GM21528 (cell line): Measurements from ENCODE around the gene DDX56.

Source experiments
- ATAC-seq: cut with Tn5 transposase; IDR thresholded peaks from one replicate; pipeline ENCODE4 v1.9.1; 2021; ENCODE audit warnings: mild to moderate bottlenecking, moderate library complexity; ENCODE audit not compliant: unreplicated experiment, low FRiP score

Gene DDX56, protein sequence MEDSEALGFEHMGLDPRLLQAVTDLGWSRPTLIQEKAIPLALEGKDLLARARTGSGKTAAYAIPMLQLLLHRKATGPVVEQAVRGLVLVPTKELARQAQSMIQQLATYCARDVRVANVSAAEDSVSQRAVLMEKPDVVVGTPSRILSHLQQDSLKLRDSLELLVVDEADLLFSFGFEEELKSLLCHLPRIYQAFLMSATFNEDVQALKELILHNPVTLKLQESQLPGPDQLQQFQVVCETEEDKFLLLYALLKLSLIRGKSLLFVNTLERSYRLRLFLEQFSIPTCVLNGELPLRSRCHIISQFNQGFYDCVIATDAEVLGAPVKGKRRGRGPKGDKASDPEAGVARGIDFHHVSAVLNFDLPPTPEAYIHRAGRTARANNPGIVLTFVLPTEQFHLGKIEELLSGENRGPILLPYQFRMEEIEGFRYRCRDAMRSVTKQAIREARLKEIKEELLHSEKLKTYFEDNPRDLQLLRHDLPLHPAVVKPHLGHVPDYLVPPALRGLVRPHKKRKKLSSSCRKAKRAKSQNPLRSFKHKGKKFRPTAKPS

DNA sequence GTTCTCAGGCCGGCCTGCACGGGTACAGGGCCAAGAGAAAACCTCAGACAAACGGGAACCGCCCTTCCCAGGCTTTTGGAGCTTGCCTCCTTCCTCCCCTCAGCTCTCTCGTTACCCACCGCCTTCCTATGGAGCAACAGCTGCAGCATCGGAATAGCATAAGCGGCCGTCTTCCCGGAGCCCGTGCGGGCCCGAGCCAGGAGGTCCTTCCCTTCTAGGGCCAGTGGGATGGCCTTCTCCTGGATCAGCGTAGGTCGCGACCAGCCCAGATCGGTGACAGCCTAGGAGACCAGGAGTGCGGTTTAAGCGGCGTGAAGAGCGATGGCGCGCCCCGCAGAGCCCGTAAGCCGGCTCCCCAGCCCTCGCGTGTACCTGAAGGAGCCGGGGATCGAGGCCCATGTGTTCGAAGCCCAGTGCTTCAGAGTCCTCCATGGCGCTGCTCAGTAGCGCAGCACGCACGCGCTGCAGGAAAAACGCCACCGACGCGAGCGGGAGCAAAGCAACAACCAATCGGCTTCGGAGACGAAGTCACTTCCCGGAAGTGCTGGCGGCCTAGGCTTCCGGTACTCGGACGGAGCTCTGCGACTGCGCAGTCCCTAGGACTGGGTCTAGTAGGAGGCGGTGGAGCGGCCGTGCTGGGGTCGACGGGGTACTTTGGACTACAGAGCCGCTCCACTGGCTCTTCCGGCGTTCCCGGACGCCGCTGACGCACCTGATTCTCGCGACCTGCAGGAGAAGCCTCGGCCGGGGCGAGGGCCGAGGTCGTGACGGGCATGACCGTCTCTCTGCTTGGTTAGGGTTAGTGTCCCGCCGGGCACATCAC, at the start of gene DDX56:
Gene DDX56 (minus strand): TSS at position 445 of the 823 bp plus-strand sequence. CDS start 13 bp downstream, at position 432.
- ATAC-seq: peak; percentile 93

DNA sequence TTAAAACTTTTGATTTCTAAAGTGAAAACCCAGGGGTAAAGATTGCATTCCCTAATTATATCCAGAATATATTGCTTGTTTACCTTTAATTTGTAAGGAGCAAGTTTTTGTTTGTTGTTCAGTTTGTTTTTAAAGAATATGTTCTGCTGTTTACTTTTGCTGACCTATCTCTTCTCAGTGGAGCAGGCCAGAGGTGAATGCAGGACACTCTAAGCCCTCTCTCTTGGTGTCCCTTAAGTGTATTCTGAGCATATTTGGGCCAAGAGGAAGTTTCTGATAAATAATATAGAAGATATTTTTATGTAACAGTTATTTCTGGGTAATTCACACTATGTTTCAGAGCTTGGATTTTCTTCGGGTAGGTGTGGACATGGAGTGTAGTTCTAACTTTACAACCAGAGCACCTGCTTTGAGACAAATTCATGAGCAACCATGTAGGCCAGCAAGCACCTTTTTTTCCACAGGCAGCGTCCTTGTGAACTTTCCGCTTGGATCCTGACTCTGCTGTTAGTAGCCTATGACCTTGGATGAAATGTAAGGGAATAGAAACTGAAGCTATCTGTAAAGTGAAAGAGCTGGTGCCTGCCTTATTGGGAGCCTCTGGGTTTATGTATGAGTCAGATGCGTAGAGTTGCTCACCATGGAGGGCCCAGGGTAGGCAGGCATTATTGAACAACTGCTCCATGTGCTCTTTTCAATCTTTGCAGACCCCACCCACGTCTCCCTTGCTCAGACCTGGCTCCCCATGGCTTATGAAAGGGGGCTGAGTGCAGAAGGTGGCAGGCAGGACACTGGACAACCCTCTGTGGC, 48.8 kb upstream of the DDX56 start:
- ATAC-seq: no peak

DNA sequence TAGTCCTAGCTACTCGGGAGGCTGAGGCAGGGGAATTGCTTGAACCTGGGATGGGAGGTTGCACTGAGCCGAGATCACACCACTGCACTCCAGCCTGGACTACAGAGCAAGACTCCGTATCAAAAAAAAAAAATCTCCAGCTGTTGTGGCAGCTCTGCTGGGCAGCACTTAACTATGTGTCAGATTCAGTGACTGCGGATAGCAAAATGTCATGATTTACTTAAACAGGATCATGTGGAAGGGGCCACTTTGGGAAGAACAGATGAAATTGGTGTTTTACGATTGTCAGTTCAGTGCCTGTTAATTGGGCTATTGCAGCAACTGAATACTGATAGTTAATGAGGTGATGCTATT, 48.0 kb upstream of the DDX56 start:
- ATAC-seq: no peak

DNA sequence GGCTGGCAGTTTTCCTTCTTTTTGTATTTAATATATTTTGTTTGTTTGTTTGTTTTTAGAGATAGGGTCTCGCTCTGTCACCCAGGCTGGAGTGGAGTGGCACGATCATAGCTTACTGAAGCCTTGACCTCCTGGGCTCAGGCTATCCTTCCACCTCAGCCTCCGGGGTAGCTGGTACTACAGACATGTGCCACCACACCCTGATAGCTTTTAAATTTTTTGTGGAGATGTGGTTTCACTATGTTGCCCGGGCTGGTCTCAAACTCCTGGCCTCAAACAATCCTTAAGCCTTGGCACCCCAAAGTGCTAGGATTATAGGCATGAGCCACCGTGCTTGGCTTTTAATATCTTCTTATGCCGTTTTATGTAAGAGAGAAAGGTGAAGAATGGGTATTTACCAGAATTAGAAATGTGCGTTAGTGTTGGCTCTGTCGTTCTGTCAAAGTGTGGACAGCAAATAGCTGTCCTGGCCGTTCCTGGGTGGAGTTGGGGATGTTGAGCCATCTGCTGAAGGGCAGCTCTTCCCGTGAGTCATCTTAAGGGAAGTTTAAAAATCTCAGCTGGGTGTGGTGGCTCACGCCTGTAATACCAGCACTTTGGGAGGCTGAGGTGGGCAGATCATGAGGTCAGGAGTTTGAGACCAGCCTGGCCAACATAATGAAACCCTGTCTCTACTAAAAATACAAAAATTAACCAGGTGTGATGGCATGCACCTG, 47.5 kb upstream of the DDX56 start:
- ATAC-seq: no peak

DNA sequence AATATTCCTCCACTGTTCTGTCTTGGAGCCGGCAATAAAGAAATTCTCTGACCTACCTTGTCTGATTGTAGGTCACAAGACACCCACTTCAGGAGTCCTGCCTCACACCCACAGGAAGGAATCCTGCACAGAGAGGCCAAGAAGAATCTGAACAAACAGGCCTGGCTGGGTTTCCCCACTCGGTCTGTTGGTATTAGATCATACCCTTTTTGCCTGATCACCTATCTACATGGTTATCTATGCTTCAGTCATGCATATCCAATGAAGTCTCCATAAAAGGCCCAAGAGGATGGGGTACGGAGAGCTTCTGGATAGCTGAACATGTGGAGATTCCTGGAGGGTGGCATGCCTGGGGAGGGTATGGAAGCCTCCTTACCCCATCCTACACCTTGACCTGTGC, 45.0 kb upstream of the DDX56 start:
- ATAC-seq: no peak

DNA sequence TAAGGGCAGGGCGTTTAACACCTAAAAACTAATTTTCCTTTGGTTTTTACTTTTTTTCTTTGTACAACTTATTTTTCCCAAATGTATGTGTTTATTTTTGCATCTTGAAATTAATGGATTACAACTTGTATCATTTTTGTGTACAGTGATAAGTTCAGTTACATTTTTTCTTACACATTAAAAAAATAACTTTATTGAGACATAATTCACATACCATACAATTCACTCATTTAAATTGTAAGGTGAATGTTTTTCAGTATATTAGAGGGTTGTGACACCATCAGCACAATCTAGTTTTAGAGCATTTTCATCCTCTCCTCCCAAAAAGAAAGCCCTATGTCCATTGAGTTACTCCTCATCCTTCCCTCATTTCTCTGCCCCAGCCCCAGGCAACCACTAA, 44.3 kb upstream of the DDX56 start:
- no peak for ATAC-seq

DNA sequence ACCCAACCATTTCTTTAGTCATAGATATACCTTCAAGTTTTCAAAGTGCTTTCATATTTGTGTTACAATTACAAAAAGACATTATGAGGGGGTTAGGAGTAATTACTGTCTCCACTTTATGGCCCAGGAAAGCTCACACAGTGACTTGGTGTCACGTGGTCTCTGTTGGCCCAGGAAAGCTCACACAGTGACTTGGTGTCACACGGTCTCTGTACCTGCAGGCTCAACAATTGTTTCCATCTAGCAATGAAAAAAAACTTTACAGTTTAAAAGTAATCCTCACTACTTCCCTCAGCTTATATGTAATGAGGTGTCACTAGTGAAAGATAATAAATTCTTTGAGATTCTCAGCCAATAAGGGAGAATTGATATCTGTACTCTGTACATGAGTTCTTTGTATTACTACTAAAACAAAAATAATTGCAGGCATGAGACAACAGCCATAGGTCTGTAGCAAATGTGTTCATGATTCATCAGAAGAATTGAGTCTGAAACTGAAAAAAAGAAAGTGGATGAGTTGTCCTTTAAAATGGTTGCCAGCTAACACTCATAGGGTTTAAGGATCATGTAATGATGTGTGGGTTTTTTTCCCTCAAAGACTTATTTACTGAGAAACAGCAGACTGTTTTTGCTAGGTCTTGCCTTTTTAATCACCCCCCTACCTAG, 43.6 kb upstream of the DDX56 start:
- ATAC-seq: no peak

DNA sequence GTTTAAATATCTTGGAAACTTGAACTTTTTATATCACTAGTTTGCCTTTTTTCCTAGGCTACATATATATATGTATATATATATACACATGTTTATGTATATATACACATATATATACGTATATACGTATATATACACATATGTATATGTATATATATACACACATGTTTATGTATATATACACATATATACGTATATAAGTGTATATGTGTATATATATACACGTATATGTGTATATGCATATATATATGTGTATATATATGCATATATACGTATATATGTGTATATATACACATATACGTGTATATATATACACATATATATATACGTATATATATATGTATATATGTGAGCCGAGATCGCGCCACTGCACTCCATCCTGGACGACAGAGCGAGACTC, 42.8 kb upstream of the DDX56 start:
- no peak for ATAC-seq

DNA sequence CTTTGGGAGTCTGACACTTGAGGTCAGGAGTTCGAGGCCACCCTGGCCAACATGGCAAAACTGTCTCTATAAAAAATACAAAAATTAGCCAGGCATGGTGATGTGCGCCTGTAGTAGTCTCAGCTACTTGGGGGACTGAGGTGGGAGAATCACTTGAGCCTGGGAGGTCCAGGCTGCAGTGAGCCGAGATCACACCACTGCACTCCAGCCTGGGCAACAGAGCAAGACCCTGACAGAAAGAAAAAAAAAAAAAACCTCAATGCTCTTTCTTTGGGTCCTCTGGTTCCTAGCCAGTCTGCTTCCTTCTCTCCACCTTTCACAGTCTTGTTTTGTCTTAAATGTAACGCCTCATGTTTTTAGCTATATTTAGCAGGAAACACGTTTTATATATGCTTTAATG, 42.1 kb upstream of the DDX56 start:
- no peak for ATAC-seq

DNA sequence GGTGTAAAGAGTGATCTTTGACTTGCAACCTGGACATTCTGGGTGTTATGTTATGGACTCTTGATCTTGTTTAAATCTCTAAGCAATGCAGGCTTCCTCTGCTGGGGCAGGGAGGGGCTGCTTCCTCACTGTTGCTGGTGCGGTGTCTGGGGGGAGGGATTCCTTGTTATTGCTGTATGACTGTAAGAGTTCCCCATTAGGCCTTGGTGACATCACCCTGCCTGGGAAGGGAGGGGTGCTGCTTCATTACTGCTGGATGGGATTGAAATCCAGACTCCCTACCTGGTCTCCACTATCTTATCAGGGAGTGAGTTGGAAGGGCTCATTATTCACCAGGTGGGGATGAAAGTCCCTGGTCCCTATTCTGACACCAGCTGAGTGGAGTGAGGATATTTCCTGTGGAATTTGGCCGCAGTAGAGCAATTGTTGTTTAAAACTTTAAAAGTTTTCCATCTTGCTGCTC, 41.5 kb upstream of the DDX56 start:
- ATAC-seq: no peak

DNA sequence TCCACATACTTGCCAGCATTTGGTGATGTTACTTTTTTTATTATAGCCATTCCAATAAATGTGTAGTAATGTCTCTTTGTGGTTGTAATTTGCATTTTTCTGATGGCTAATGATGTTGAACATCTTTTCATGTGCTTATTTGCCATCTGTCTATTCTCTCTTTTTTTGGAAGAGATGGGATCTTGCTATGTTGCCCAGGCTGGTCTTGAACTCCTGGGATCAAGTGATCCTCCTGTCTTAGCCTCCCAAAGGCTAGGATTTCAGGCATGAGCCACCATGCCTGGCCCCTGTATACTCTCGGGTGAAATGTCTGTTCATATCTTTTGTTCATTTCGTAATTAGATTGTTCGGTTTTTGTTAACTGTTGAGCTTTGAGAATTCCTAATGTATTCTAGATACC, 36.1 kb upstream of the DDX56 start:
- no peak for ATAC-seq

DNA sequence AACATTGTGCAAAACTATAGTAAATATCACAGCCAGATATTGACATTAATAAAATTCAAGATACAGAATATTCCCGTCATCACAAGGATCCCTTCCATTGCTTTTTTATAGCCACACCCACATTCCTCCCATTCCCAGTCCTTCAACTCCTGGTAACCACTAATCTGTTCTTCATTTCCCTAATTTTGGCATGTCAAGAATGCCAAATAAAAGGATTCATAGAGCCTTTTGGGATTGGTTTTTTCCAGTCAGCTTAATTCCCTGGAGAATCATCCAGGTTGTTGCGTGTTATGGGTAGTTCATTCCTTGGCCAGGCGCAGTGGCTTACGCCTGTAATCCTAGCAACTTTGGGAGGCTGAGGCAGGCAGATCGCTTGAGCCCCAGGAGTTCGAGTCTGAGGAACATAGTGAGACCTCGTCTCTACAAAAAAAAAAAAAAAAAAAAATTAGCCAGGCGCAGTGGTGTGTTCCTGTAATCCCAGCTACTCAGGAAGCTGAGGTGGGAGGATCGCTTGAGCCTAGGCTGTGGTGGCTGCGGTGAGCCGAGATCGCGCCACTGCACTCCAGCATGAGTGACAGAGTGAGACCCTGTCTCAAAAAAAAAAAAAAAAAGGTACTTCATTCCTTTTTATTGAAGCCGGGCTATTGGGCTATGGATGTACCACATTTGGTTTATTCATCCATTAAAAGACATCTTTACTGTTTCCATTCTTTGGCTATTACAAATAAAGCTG, 35.4 kb upstream of the DDX56 start:
- no peak for ATAC-seq

DNA sequence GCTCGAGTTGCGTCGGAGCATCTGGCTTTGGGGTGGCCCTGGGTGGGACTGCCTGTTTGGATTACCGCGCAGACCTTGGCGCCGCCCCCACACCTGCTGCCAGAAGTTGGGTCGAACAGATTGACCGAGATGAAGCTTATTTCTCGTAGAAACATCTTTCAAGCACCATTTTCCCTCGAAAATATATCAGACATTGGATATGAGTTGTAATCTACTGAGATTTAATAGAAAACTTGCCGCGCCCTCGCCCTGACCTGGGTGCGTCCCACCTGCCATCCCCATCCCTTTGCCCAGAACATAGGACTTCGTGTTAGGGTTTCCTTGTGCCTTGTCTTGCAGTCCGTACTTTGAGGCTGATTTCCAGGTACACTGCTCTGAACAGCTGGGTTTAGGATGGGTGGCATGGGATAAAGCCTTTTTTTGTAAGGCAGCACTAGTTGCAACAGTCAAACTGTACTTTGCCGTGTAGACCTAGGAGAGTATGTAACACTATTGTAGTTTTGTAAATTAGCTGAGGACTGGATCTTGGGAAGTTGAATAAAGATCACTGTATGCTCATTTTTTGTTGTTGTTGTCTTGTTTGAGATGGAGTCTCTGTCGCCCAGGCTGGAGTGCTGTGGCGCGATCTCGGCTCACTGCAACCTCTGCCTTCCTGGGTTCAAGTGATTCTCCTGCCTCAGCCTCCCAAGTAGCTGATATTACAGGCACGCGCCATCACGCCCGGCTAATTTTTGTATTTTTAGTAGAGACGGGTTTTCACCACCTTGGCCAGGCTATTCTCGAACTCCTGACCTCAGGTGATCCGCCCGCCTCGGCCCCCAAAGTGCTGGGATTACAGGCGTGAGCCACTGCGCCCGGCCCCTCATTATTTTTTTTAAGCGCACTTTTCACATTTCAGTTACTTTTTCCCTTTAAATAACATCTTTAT, 33.7 kb upstream of the DDX56 start:
- peak; percentile 2 for ATAC-seq

DNA sequence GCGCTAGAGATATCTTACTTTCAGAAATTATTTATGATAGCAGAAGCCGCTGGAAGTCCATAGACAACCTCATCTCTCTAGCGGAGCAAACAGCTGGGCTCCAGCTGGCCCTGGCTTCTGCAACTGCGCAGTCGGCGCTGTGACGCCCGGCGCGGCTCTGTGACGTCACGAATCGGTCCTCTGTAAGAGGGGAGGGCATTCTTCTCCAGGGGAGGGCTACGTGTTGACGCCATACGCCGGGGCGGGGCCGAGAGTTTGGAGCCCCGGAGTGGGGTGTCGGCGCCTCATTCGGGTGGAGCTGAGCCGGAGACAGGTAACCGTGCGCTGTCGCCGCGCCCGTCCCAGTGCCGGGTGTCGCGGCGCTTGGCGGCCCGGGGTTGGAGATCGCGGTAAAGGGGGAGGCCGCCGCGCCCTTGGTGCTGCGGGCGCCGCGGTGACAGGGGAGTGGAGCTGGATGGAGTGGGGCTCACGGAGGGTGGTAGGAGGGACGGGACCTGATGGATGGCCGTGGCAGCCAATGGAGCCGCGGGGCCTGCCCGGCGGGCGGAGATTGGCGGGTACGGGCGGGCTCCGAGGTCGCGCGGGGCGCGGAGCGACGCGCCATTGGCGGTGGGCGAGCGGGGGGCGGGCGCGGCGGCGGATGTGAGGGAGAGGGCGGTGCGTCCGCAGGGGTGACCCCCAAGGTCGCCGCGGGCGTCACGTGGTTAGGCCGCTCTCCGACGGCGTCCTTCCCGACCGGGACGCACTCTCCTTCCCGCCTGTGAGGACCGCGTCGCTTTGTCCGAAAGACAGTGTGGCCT, 32.8 kb upstream of the DDX56 start, which contains the start of gene OGDH:
Gene OGDH (plus strand): TSS at position 287 of the 800 bp plus-strand sequence. CDS start 17,717 bp downstream, outside the sequence.
- ATAC-seq: peak; percentile 92

DNA sequence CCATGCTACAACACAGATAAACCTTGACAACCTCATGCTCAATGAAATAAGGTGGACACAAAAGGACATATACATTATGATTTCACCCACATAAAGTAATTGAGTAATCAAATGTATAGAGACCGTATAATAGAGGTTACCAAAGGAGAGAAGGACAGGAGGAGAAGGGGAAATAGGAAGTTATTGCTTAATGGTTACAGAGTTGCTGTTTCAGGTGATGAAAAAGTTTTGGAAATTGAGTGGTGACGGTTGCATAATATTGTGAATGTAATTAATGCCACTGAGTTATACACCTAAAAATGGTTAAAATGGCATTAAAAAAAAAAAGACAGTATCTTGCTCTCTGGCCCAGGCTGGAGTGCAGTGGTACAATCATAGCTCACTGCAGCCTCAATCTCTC, 31.2 kb upstream of the DDX56 start:
- no peak for ATAC-seq

DNA sequence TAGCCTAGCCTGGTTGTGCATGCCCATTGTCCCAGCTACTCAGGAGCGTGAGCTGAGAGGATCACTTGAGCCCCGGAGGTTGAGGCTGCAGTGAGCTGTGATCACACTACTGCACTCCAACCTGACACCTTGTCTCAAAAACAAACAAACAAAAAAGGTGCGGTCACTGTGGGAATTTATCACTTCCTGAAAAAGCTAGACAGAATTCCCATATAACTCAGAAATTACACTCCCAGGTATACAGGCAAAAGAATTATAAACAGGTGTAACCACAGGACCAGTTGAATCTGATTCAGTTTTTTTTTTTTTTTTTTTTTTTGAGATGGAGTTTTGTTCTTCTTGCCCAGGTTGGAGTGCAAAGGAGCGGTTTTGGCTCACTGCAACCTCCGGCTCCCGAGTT, 29.5 kb upstream of the DDX56 start:
- ATAC-seq: no peak

DNA sequence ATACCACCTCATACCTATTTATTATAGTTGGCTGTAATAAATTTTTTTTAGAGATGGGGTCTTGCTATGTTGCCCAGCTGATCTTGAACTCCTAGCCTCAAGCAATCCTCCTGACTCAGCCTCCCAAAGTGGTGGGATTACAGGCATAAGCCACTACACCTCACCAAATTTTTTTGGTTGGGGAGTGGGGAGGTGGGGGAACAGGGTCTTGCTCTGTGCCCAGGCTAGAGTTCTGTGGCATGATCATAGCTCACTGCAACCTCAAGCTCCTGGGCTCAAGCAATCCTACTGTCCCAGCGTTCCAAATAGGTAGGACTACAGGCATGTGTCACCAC, 28.8 kb upstream of the DDX56 start:
- ATAC-seq: no peak
